Glutamatergic neuron (in vitro differentiated cells): ENCODE results near the gene CCDC61. TPM values are rescaled to one million over a fixed set of nuclear protein-coding genes. Genes with fewer than 3 reads are reported as not detected.

Experiments used
- DNase-seq: peaks from one replicate; pipeline ENCODE4 v3.0.0; 2022
- H3K27ac Mint-ChIP-seq: one replicate; pipeline ENCODE4 v1.8.0; 2020; ENCODE audit warnings: mild to moderate bottlenecking, mixed read lengths, inconsistent platforms; ENCODE audit not compliant: unreplicated experiment
- H3K27me3 Mint-ChIP-seq: one replicate; pipeline ENCODE4 v1.8.0; 2020; ENCODE audit warnings: mild to moderate bottlenecking, moderate library complexity, mixed read lengths, inconsistent platforms; ENCODE audit not compliant: unreplicated experiment
- H3K36me3 Mint-ChIP-seq: one replicate; pipeline ENCODE4 v1.8.0; 2020; ENCODE audit warnings: mild to moderate bottlenecking, mixed read lengths, inconsistent platforms; ENCODE audit not compliant: unreplicated experiment
- H3K4me1 Mint-ChIP-seq: one replicate; pipeline ENCODE4 v1.8.0; 2020; ENCODE audit warnings: mild to moderate bottlenecking, low read depth, mixed read lengths, inconsistent platforms; ENCODE audit not compliant: unreplicated experiment
- H3K4me3 Mint-ChIP-seq: one replicate; pipeline ENCODE4 v1.8.0; 2020; ENCODE audit warnings: mild to moderate bottlenecking, mixed read lengths, inconsistent platforms; ENCODE audit not compliant: unreplicated experiment
- H3K9me3 Mint-ChIP-seq: one replicate; pipeline ENCODE4 v1.8.0; 2020; ENCODE audit warnings: mild to moderate bottlenecking, moderate library complexity, mixed read lengths, inconsistent platforms; ENCODE audit not compliant: unreplicated experiment
- CTCF ChIP-seq: fragments of 200-600 bp; sonication (generic); IDR thresholded peaks from one replicate; pipeline ENCODE4 v1.5.0; 2021; ENCODE audit not compliant: partially characterized antibody, unreplicated experiment
- total RNA-seq: library from RNA; stranded (reverse); fragmentation: NEBNext Ultra II Directional; extraction: Animal tissue kit (Norgen Biotek cat#: 25700); gene quantifications from one replicate; pipeline ENCODE4 v1.2.1, GENCODE V29; 2021; ENCODE audit not compliant: unreplicated experiment

The CCDC61 gene
- total RNA-seq, 1 donor from 2014 or later, result 33.5 TPM

- DNase-seq, result no peak
- no peak overlapping the region for H3K4me3 Mint-ChIP-seq
- H3K27me3 Mint-ChIP-seq, result peaks cover 4% of the 10 kb centered on the region
- H3K4me1 Mint-ChIP-seq, result peaks cover 5% of the 10 kb centered on the region
- H3K36me3 Mint-ChIP-seq, result no peaks in the 10 kb centered on the region
- peaks cover 2% of the 10 kb centered on the region for H3K9me3 Mint-ChIP-seq
- H3K27ac Mint-ChIP-seq, result no peak overlapping the region
- TF ChIP-seq CTCF, result no peak
Measured at GRCh38 chr19:46006411-46006810, 11.1 kb downstream of the CCDC61 start.

- Mint-ChIP-seq H3K36me3 (no peaks in the 10 kb centered on the region), H3K9me3 (peaks cover 5% of the 10 kb centered on the region), H3K27ac (no peak overlapping the region), H3K27me3 (peaks cover 8% of the 10 kb centered on the region), H3K4me1 (peaks cover 9% of the 10 kb centered on the region), H3K4me3 (no peak overlapping the region)
- DNase-seq, result peak; percentile 84
- TF ChIP-seq CTCF, result peak; percentile 94
Measured at GRCh38 chr19:46009530-46010510, 14.6 kb downstream of the CCDC61 start.

- Mint-ChIP-seq H3K9me3 (peaks cover 8% of the 10 kb centered on the region), H3K4me3 (peak overlapping the region; percentile 83), H3K36me3 (no peaks in the 10 kb centered on the region), H3K27me3 (peaks cover 19% of the 10 kb centered on the region), H3K27ac (peak overlapping the region; percentile 62), H3K4me1 (peaks cover 11% of the 10 kb centered on the region)
- TF ChIP-seq CTCF, result no peak
- no peak for DNase-seq
Measured at GRCh38 chr19:46014534-46014933, 19.3 kb downstream of the CCDC61 start.

- TF ChIP-seq CTCF, result no peak
- Mint-ChIP-seq H3K27ac (no peak overlapping the region), H3K27me3 (peaks cover 19% of the 10 kb centered on the region), H3K4me3 (peak overlapping the region; percentile 83), H3K4me1 (peaks cover 12% of the 10 kb centered on the region), H3K9me3 (peaks cover 11% of the 10 kb centered on the region), H3K36me3 (no peaks in the 10 kb centered on the region)
- DNase-seq, result peak; percentile 76
Measured at GRCh38 chr19:46014941-46015686, 19.8 kb downstream of the CCDC61 start.
